HG03095 (cell line): ENCODE measurements around the gene VAV2.

Source experiments
- ATAC-seq: cut with Tn5 transposase; IDR thresholded peaks from one replicate; pipeline ENCODE4 v1.9.1; 2021; ENCODE audit warnings: moderate library complexity; ENCODE audit not compliant: unreplicated experiment

The VAV2 gene

GRCh38 chr9:133716564-133717112, 275.5 kb downstream of the VAV2 start:
- no peak for ATAC-seq

GRCh38 chr9:133715866-133716563, 276.1 kb downstream of the VAV2 start:
- no peak for ATAC-seq

- ATAC-seq = no peak
Measured at GRCh38 chr9:133715295-133715865, 276.7 kb downstream of the VAV2 start.

GRCh38 chr9:133714606-133715294, 277.4 kb downstream of the VAV2 start:
- ATAC-seq = no peak

GRCh38 chr9:133713960-133714495, 278.1 kb downstream of the VAV2 start:
- no peak for ATAC-seq

- no peak for ATAC-seq
Measured at GRCh38 chr9:133713150-133713959, 278.8 kb downstream of the VAV2 start.

- no peak for ATAC-seq
Measured at GRCh38 chr9:133712221-133713100, 279.7 kb downstream of the VAV2 start.
